Right atrium auricular region (tissue), 2 donors: ENCODE data around the gene DES. TPM values are rescaled to one million over a fixed set of nuclear protein-coding genes. Genes with fewer than 3 reads are reported as not detected.

Source experiments
- DNase-seq: peaks from one replicate; pipeline ENCODE4 v3.0.0-alpha.2; 2019; ENCODE audit warnings: low spot score
- H3K27ac ChIP-seq, 2 donors: fragments of 200-600 bp; sonication (generic); 1 replicate in 1 of 2; 2 replicates in 1 of 2; pipeline ENCODE4 v1.5.1; 2016 to 2019
- H3K27me3 ChIP-seq, 2 donors: fragments of 200-600 bp; sonication (generic); one replicate each; pipeline versions ENCODE4 v1.5.1 to v1.6.0; 2017 to 2019
- H3K36me3 ChIP-seq: fragments of 200-600 bp; sonication (generic); one replicate; pipeline ENCODE4 v1.5.1; 2016
- H3K4me1 ChIP-seq, 2 donors: fragments of 200-600 bp; sonication (generic); one replicate each; pipeline versions ENCODE4 v1.5.1 to v1.6.0; 2017 to 2019
- H3K4me3 ChIP-seq, 2 donors: fragments of 200-600 bp; sonication (generic); 1 replicate in 1 of 2; 2 replicates in 1 of 2; pipeline ENCODE4 v1.5.1; 2017 to 2019; ENCODE audit warnings: mild to moderate bottlenecking in 1 of 2, moderate library complexity in 1 of 2
- H3K9me3 ChIP-seq, 2 donors: fragments of 200-600 bp; sonication (generic); one replicate each; pipeline ENCODE4 v1.5.1; 2019
- total RNA-seq, 2 donors: library from RNA; depleted of rRNA; stranded (reverse); fragments of >200 nt; gene quantifications; one replicate each; pipeline ENCODE4 v1.1.0, GENCODE V29; 2016
- TF ChIP-seq, protein P1 (sequence below), 2 donors: fragments of 200-600 bp; sonication (generic); IDR thresholded peaks; one replicate each; pipeline ENCODE4 v1.5.1; 2019; ENCODE audit warnings: antibody characterized with exemption in 2 of 2

Gene DES
- total RNA-seq, 2 donors from 2014 or later = 12,280 to 13,654 TPM

DNA sequence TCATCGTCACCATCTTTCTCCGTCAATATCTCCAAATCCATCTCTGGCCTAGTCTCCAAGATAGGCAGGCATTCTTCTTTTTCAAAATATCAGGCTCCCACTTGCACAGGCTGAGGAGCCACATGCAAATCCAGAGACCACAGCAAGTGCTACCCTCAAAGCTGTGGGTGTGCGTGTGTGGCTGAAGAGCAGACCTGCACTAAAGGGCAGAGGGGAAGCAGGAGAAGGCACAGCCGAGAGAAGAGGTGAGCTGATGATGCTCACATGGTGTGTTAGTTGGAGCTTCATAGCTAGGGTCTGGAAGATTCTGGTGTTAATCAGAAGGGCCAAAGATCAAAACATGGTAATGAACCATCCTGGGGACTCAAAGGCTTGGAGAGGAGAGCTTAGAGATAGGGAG lies 20.3 kb downstream of the DES start:
- TF ChIP-seq, protein P1, sequence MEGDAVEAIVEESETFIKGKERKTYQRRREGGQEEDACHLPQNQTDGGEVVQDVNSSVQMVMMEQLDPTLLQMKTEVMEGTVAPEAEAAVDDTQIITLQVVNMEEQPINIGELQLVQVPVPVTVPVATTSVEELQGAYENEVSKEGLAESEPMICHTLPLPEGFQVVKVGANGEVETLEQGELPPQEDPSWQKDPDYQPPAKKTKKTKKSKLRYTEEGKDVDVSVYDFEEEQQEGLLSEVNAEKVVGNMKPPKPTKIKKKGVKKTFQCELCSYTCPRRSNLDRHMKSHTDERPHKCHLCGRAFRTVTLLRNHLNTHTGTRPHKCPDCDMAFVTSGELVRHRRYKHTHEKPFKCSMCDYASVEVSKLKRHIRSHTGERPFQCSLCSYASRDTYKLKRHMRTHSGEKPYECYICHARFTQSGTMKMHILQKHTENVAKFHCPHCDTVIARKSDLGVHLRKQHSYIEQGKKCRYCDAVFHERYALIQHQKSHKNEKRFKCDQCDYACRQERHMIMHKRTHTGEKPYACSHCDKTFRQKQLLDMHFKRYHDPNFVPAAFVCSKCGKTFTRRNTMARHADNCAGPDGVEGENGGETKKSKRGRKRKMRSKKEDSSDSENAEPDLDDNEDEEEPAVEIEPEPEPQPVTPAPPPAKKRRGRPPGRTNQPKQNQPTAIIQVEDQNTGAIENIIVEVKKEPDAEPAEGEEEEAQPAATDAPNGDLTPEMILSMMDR (IDR thresholded peaks at IDR 0.05) = no peak
- peak overlapping the region; percentile 39 to 89 for H3K27ac ChIP-seq
- no peaks in the 10 kb centered on the region for H3K9me3 ChIP-seq
- H3K27me3 ChIP-seq = no peaks in the 10 kb centered on the region
- H3K4me3 ChIP-seq = no peak overlapping the region
- DNase-seq = no peak
- H3K36me3 ChIP-seq = no peaks in the 10 kb centered on the region
- peaks cover 0 to 50% of the 10 kb centered on the region in 2 donors for H3K4me1 ChIP-seq

GRCh38 chr2:219439506-219439905 lies 21.3 kb downstream of the DES start:
- Histone ChIP-seq H3K27me3 (no peaks in the 10 kb centered on the region), H3K27ac (peak overlapping the region; percentile 39 to 89), H3K36me3 (no peaks in the 10 kb centered on the region), H3K9me3 (no peaks in the 10 kb centered on the region), H3K4me3 (no peak overlapping the region), H3K4me1 (peaks cover 0 to 57% of the 10 kb centered on the region in 2 donors)
- TF ChIP-seq, protein P1 (IDR thresholded peaks at IDR 0.05) = no peak
- DNase-seq = no peak

GRCh38 chr2:219440388-219441256 lies 22.4 kb downstream of the DES start:
- Histone ChIP-seq H3K4me1 (peaks cover 0 to 59% of the 10 kb centered on the region in 2 donors), H3K27me3 (no peaks in the 10 kb centered on the region), H3K27ac (peak overlapping the region; percentile 84 to 89), H3K36me3 (no peaks in the 10 kb centered on the region), H3K9me3 (no peaks in the 10 kb centered on the region), H3K4me3 (no peak overlapping the region)
- TF ChIP-seq, protein P1 (IDR thresholded peaks at IDR 0.05) = no peak
- DNase-seq = no peak

DNA sequence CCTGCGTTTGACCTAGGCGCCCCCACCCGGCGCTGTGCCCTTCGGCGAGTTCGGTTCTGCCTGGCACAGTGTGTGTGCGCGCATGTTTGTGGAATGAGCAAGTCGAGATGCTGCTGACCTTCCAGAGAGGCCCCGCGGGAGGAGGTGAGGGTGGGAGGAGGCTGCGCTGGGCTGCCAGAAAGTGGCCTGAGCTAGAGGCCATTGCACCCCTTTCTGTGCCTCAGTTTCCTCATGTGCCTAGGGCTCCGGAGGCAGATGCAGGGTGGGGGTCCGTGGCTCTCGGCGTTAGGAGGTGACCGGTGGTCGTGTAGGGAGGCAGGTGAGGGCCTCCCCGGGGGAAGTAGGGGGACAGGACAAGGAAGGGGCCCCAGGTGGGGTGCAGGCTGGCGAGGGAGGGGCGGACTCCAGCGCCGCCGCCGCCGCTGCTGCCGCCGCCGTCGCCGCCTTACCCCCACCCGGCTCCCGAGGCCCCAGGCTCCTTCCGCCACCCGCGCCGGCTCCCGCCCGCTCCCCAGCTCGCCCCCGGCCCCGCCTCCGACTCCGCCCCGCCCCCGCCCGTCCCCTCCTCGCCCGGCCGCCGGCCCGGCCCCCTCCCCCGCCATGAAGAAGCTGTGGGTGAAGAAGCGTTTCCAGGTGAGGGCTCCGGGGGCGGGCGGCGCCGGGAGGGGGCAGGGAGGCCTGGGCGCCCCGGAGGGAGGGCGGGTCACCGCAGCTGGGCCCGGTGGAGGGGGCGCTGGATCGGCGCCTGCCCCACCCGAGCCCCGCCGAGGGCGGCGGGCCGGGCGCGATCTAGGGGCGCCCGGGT lies 23.5 kb downstream of the DES start:
- Histone ChIP-seq H3K36me3 (no peaks in the 10 kb centered on the region), H3K4me3 (peak overlapping the region; percentile 55 to 66), H3K4me1 (peaks cover 0 to 60% of the 10 kb centered on the region in 2 donors), H3K27me3 (no peaks in the 10 kb centered on the region), H3K9me3 (no peaks in the 10 kb centered on the region), H3K27ac (peak overlapping the region; percentile 84 to 89)
- DNase-seq = no peak
- TF ChIP-seq, protein P1 (IDR thresholded peaks at IDR 0.05) = no peak

DNA sequence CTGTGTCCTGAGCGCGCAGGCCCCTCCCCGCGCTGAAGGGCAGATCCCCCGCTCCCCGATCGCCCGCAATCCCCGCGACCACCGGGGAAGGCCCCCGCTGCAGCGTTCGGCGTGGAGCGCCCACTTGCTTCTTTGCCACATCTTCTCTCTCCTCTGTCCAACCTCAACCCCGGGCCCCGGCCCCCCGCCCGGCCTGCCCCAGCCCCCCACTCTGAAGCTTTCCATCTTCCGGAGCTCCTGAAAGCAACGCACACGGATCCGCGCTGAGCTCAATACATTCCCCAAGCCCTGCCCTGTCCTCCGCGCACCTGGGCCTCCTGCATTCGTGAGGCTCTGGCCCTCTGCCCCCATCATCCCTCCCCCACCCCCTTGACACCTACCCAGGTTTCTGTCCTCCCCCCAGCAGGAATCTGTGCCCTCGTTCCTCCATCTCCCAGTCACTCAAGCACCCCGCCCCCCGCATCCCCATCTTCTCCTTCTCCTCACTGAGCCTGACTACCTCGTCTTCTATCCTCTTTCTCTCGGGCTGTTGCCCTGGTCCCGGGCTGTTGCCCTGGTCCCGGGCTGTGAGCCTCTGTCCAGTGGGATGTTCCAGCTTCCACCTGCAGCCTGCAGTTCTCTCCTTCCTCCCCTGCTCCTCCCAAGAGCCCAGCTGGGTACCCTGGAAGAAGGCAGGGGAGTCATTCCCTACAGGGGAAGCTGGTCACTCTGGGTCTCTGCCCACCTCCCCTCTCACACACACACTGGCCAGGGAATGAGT lies 24.3 kb downstream of the DES start:
- no peak for DNase-seq
- H3K4me1 ChIP-seq = peaks cover 0 to 65% of the 10 kb centered on the region in 2 donors
- H3K27me3 ChIP-seq = no peaks in the 10 kb centered on the region
- no peaks in the 10 kb centered on the region for H3K9me3 ChIP-seq
- H3K27ac ChIP-seq = peak overlapping the region; percentile 84 to 89
- no peaks in the 10 kb centered on the region for H3K36me3 ChIP-seq
- TF ChIP-seq, protein P1 (IDR thresholded peaks at IDR 0.05) = no peak
- H3K4me3 ChIP-seq = peak overlapping the region; percentile 55 to 66
